GM18858 (cell line): ENCODE results near the gene CRHBP.
"Not testable (repeated sequence)": the region's sequence is repeated elsewhere in the genome, so short reads cannot be mapped to it uniquely, and the experiment has no call there.

Source experiments
- ATAC-seq: cut with Tn5 transposase; IDR thresholded peaks from one replicate; pipeline ENCODE4 v1.9.1; 2021; ENCODE audit not compliant: unreplicated experiment

Gene CRHBP, protein sequence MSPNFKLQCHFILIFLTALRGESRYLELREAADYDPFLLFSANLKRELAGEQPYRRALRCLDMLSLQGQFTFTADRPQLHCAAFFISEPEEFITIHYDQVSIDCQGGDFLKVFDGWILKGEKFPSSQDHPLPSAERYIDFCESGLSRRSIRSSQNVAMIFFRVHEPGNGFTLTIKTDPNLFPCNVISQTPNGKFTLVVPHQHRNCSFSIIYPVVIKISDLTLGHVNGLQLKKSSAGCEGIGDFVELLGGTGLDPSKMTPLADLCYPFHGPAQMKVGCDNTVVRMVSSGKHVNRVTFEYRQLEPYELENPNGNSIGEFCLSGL

DNA sequence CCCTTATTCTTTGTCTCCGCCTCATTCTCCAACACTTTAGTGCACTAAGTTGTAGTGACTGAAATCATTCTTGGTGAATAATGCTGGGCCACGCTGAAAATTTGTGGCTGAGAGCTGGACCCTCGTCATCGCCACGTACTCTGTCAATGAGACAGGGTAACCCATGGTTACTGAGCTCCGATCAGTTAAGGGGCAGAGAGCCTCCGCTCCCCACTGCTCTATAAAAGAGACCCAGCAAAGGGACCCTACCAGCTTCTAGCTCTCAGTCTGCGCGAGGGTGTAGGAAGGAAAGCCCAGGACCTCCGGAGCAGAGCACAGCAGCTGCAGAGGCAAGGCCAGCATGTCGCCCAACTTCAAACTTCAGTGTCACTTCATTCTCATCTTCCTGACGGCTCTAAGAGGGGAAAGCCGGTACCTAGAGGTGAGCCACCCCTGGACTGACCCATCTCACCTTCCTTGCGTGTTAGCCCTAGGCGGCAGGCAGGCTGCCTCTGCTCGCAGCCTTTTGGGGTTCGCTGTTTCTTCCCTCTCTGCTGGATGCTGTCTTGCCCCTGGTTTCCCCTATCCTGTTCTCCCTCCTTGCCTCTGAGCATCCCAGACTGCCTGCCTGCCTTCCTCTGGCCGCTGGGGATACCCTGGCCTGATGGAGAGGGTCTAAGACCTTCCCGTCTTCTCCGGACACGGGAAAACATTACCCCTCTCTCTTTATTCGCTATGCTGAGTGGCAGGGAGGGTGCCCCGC, at the start of gene CRHBP:
CRHBP (plus strand) TSS at position 251 of the 742 bp plus-strand sequence; CDS start at position 341, 90 bp downstream.
- ATAC-seq = no peak

DNA sequence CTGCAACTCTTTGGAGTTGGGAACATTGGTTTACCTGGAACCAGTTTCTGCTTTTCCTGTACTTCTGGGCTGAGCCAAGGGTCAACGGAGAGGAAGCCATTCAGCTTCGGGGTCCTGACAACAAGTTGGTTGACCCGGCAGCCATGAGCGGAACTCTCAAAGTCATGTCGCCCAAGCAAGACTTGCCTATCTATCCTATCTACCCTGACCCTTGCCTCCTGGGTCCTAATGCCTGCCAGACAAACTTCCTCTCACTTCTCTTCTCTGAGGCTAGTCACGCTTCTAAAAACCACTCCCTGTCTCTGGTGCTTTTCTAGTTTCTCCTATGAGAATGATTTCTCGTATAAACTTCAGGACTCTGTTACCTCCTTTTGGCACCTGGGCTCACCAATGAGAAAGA, 44.7 kb upstream of the CRHBP start:
- no peak for ATAC-seq

- not testable (repeated sequence) for ATAC-seq
Measured at GRCh38 chr5:76910344-76910933, 42.4 kb upstream of the CRHBP start.

DNA sequence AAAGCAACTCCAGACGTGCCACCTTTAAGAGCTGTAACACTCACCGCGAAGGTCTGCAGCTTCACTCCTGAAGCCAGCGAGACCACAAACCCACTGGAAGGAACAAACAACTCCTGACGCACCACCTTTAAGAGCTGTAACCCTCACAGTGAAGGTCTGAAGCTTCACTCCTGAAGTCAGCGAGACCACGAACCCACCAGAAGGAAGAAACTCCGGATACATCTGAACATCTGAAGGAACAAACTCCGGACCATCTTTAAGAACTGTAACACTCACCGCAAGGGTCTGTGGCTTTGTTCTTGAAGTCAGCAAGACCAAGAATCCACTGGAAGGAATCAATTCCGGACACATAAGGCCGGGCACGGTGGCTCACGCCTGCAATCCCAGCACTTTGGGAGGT, 38.2 kb upstream of the CRHBP start:
- not testable (repeated sequence) for ATAC-seq

DNA sequence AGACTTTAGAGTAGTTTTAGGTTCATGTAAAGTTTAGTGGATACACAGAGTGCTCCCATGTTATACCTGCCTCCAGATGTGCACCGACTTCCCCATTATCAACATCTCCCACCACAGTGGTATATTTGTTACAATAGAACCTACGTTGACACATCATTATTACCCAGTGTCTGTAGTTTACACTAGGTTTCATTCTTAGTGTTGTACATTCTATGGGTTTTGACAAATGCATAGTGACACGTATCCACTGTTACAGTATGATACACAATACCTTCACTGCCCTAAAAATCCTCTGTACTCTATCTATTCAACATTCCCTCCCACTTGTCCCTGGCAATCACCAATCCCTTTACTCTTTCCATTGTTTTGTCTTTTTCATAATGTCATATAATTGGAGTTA, 34.3 kb upstream of the CRHBP start:
- ATAC-seq = no peak

GRCh38 chr5:76920491-76920890, 32.4 kb upstream of the CRHBP start:
- no peak for ATAC-seq

DNA sequence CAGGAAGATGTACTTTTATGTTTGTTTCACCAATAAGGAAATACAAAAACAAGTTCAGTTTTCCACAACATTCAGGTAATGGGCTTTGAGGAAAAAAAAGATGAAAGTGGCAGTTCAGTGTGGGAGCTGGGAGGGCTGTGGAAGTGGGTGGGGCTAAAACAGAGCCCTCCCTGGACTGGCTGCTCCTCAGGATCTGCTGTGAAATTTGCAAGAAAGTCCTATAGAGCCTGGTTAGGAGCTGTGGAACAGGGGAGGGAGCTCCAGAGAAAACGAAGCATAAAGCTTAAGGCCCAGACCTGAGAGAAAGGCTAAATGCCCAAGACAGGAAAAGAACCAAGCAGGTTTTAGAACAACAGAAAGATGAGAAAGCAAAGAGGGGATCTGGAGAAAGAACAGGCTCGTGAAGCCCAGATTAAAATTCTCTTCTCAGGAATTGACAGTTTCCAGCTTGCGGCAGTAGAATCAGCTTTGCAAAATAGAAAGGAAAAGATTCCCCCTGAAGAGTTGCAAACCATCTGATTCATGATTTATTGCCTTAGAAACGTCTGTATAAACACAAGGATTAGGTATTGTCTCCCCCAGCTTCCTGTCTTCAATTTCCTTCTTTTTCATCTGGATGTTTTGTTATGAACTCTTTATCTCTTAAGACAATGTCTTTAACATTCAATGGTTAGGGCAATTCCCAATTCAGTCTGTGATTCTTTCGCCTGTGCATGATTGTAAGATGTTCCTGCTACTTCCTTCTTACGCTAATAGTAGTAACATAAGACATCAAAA, 26.3 kb upstream of the CRHBP start:
- no peak for ATAC-seq

DNA sequence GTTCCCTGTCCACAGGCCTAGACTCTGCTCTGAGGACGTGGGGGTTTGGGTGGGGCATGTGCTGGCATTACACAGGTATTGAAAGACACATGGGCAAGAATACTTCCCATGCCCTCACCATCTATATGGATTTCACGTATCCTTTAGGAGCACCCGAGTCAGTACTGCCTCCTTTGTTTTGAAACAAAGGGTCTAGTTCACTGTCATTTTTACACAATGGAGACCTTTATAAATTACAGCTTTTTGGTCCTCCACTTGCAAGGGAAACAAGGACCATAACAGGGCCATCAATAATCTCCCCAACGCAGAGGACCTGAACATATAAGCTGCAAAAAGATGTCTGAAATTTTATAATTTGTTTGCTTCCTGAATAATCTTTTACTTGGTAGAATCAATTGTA, 24.9 kb upstream of the CRHBP start:
- ATAC-seq = no peak

DNA sequence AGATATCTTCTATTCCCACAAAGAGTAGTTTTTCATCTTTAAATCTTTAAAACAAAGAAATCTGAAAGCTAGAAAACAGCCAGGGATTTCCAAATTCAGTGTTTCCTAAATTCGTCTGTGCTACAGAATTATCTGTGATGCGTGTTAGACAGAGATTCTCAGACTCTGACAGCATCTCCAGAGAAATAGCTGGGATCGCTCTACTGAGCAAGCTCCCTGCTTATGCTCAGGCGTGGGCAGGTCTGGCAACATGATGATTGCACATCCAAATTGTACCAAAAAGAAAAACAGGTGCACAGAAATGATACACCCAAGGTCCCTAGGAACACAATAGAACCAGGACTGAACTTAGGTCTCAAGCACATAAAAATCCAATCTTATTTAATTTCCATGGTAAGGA, 22.8 kb upstream of the CRHBP start:
- ATAC-seq = no peak

- ATAC-seq = no peak
Measured at GRCh38 chr5:76938177-76938576, 14.7 kb upstream of the CRHBP start.

- ATAC-seq = no peak
Measured at GRCh38 chr5:76941000-76941399, 11.8 kb upstream of the CRHBP start.

- no peak for ATAC-seq
Measured at GRCh38 chr5:76941442-76941841, 11.4 kb upstream of the CRHBP start.

DNA sequence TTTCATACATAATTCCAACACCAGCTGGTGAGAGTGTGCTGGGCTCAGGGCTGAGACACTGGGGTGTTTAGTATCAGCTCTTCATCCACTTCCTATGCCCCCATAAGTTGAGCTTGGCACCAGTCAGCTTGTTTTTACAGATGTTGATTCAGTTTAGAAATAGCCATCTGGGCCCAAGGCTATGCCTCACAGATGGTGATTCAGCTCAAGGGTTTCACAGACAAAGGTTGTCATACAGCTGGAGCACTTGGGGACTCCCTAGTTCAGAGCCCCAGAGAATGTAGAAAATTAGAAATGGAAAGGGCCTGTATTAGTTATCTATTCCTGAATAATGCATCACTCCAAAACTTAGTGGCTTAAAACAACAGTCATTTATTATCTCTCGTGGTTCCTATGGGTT, 10.3 kb upstream of the CRHBP start:
- no peak for ATAC-seq

DNA sequence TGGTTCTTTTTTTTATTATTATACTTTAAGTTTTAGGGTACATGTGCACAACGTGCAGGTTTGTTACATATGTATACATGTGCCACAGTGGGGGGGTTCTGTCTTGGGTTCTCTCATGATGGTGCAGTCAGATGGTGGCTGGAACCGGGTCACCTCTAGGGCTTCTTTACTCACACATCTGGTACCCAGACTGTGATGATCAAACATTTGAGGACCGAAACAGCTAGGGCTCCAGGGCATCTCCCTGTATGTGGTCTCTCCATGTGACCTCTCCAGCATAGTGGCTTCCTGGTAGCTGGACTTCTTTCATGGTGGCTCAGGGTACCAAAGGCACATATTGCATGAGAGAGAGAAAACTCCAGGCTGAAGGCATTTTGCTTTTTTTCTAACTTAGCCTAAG, 9.8 kb upstream of the CRHBP start:
- no peak for ATAC-seq

DNA sequence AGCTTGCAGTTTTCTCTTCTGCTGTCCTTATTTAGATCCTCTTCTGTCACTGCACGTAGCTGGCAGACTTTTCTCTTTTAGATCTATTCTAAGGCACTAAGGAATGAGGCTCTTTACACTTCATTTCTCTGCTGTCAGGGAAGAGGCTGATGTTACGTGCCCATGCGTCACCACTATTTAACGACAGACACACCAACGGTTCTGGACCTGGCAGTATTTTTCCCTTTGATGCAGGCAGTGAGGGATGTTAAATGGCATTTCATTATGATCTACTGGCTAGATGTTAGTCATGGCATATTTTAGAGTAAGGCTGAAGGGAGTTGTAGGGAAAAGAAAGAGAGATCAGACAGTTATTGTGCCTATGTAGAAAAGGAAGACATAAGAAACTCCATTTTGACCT, 8.2 kb upstream of the CRHBP start:
- no peak for ATAC-seq

GRCh38 chr5:76945238-76945637, 7.6 kb upstream of the CRHBP start:
- ATAC-seq = not testable (repeated sequence)

GRCh38 chr5:76946090-76946489, 6.8 kb upstream of the CRHBP start:
- no peak for ATAC-seq

GRCh38 chr5:76947082-76947503, 5.8 kb upstream of the CRHBP start:
- ATAC-seq = no peak

DNA sequence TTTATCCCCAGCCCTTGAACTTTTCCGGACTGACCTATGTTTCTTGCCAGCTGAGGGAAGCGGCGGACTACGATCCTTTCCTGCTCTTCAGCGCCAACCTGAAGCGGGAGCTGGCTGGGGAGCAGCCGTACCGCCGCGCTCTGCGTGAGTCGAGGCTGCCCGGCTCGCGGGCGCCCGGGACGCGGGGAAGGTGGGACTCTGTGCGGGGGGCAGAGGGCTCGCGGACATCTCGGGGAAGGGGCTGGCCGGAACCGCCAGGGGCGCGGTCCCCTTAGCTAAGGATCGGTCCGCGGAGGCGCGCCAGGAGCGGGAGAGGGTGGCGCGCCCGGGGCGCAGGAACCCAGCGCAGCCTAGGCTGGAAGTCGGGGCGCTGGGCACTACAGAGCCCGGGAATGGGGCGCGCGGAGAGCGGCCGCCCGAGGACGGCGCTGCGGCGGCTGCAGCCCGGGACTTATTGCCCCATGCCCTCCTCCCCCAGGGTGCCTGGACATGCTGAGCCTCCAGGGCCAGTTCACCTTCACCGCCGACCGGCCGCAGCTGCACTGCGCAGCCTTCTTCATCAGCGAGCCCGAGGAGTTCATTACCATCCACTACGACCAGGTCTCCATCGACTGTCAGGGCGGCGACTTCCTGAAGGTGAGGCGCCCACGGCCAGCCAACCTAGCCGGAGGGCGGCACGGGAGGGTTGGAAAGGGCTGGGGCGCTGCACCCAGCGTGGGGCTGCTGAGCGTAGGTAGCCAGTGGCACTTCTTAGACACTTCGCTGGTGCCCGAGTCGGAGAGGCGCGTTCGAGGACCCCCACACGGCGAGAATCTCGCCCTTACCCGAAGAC, 922 bp downstream of the CRHBP start:
- ATAC-seq = no peak

GRCh38 chr5:76954383-76954763, 1.5 kb downstream of the CRHBP start:
- no peak for ATAC-seq

GRCh38 chr5:76956033-76956432, 3.2 kb downstream of the CRHBP start:
- no peak for ATAC-seq
